ENCODE data around the gene ARHGAP26. TPM values are rescaled to one million over a fixed set of nuclear protein-coding genes. Genes with fewer than 3 reads are reported as not detected.

ARHGAP26 gene
- total and polyA plus RNA-seq, 10 donors: 4.2 to 148 (median 55.5) TPM

DNA sequence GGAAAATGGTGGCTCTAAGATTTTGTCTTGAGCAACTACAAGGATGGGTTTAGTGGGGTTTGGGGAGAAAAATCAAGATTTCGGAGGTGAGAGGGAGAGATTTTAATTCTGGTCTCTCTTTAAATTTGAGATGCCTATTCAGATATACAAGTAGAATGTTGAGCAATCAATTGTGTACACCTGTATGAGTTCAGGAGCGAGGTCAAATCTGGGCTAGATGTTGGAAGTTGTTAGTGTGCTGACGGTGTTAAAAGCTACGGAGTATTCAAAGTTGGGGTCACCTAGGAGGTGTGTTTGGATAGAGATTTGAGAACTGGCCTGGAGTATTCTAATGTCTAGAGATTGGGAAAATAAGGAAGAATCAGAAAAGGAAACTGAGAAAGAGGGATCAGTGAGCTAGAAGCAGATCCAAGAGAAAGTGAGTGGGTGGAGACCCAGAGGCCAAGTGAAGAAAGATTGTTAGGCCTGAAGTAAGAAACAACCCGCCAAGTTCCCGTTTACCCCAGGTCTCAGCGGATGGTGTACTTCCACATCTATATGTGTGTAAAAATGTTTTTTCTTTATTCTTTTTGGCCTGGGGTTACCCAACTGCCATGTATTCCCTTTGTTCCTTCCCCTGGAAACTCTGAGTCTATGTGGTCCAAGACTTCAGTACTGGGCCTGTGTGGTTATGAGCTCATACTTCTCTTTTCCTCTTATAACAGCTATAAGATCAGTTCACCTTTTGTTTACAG, 11.9 kb upstream of the ARHGAP26 start:
- Histone ChIP-seq H3K9me3 (no peaks in the 10 kb centered on the region), H3K4me3 (no peak overlapping the region), H3K27me3 (replicated peaks in 1 of 7) (no peaks in the 10 kb centered on the region), H3K27ac (peak overlapping the region in 3 of 8 donors; percentile 16 to 41 (median 20)), H3K36me3 (no peaks in the 10 kb centered on the region), H3K4me1 (peaks cover 0 to 16% (median 3%) of the 10 kb centered on the region in 6 donors)
- intact Hi-C loops (cut with DNase I; ENCODE audit: low total_unique reads): loop anchor here (10.0 kb wide), 1 partner anchor 107 kb away; no protein-coding TSS in a partner anchor
- WGBS, 5 donors: 77 to 85% (median 82%) methylated on average over 7 of the region's 7 CpGs
- TF ChIP-seq POLR2AphosphoS5 (IDR thresholded peaks at IDR 0.05) (no peak), POLR2A (IDR thresholded peaks at IDR 0.05) (no peak), CTCF (IDR thresholded peaks at IDR 0.05 in 8 of 11, conservative IDR thresholded peaks at IDR 0.05 in 3 of 11) (no peak)
- DNase-seq: no peak

GRCh38 chr5:142758796-142759145, 11.4 kb upstream of the ARHGAP26 start:
- whole genome bisulfite sequencing, 5 donors: 40 to 84% (median 68%) methylated on average over 1 of the region's 1 CpG
- Histone ChIP-seq H3K27ac (peak overlapping the region in 3 of 8 donors; percentile 16 to 41 (median 20)), H3K9me3 (no peaks in the 10 kb centered on the region), H3K36me3 (no peaks in the 10 kb centered on the region), H3K4me1 (peaks cover 0 to 16% (median 3%) of the 10 kb centered on the region in 6 donors), H3K27me3 (replicated peaks in 1 of 7) (no peaks in the 10 kb centered on the region), H3K4me3 (no peak overlapping the region)
- TF ChIP-seq POLR2A (IDR thresholded peaks at IDR 0.05) (no peak), POLR2AphosphoS5 (IDR thresholded peaks at IDR 0.05) (no peak), CTCF (IDR thresholded peaks at IDR 0.05 in 8 of 11, conservative IDR thresholded peaks at IDR 0.05 in 3 of 11) (no peak)
- intact Hi-C loops (cut with DNase I; ENCODE audit: low total_unique reads): loop anchor here (10.0 kb wide), 1 partner anchor 106 kb away; no protein-coding TSS in a partner anchor
- no peak for DNase-seq

DNA sequence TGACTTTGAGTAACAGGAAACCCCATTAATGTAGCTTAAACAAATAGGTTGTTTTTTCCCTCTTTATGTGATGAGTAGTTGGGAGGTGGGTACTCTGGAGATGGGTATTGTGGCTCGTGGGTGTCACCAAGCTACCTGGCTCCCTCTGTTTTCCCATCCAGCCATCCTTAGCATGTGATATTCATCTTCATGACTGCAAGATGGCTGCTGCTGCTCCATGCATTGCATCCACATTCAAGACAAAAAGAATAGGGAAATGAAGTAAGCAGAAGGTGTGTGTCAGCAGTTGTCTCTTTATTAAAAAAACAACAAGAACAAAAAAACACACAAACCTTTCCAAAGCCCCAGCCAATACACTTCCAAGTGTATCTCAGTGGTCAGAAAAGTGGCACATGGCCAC, 6.5 kb upstream of the ARHGAP26 start:
- H3K9me3 ChIP-seq: no peaks in the 10 kb centered on the region
- intact Hi-C loops (cut with DNase I; ENCODE audit: low total_unique reads): no loop called here
- no peak overlapping the region for H3K4me3 ChIP-seq
- peaks cover 0 to 12% (median 0%) of the 10 kb centered on the region in 6 donors for H3K4me1 ChIP-seq
- WGBS, 5 donors: 73 to 88% (median 76%) methylated on average over 1 of the region's 1 CpG
- TF ChIP-seq POLR2AphosphoS5 (IDR thresholded peaks at IDR 0.05) (no peak), CTCF (IDR thresholded peaks at IDR 0.05 in 8 of 11, conservative IDR thresholded peaks at IDR 0.05 in 3 of 11) (no peak), POLR2A (IDR thresholded peaks at IDR 0.05) (no peak)
- H3K36me3 ChIP-seq: no peaks in the 10 kb centered on the region
- no peak for DNase-seq
- H3K27me3 ChIP-seq (replicated peaks in 1 of 7): no peaks in the 10 kb centered on the region
- no peak overlapping the region for H3K27ac ChIP-seq

DNA sequence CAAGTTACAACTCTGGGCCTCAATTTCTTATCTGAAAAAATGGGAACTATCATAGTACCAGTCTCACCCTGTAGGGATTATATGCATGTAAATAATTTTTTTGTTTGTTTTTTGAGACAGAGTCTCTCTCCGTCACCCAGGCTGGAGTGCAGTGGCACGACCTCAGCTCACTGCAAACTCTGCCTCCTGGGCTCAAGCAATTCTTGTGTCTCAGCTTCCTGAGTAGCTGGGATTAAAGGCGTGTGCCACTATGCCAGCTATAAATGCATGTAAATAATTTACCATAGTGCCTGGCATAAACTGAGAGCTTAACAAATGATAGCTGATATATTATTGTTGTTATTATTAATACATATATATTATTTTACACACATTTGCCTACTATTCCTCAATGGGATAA, 3.0 kb upstream of the ARHGAP26 start:
- Histone ChIP-seq H3K9me3 (no peaks in the 10 kb centered on the region), H3K27me3 (replicated peaks in 1 of 7) (no peaks in the 10 kb centered on the region), H3K4me3 (no peak overlapping the region), H3K4me1 (peaks cover 13 to 33% (median 20%) of the 10 kb centered on the region in 6 donors), H3K36me3 (no peaks in the 10 kb centered on the region), H3K27ac (no peak overlapping the region)
- TF ChIP-seq POLR2AphosphoS5 (IDR thresholded peaks at IDR 0.05): no peak
- no peak for TF ChIP-seq CTCF (IDR thresholded peaks at IDR 0.05 in 8 of 11, conservative IDR thresholded peaks at IDR 0.05 in 3 of 11)
- TF ChIP-seq POLR2A (IDR thresholded peaks at IDR 0.05): no peak
- intact Hi-C loops (cut with DNase I; ENCODE audit: low total_unique reads): no loop called here
- DNase-seq: no peak
- 75 to 94% (median 91%) methylated on average over 3 of the region's 3 CpGs for WGBS, 5 donors
